ENCODE results near the gene LYPD8. TPM values are rescaled to one million over a fixed set of nuclear protein-coding genes. Genes with fewer than 3 reads are reported as not detected.

The LYPD8 gene
- total RNA-seq, 1 experiment from 2014 or later, result not detected

DNA sequence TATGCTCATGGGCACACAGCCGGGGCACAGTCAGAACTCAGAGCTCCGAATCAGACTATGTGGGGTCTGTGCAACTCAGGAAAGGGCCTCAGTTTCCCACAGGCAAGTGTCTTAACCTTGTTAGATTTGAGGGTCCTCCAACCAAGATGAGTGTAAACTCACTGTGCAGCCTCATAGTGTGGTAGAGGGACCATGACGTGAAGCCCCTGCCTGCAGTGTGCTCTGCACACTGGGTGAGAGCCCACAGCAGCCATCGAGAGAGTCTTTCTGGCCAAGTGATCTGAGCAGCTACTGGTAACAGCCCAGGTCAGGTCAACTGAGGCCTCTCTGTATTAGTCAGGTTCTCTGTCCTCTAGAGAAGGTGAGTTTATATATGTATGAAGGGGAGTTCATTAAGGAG is 592 bp upstream of the LYPD8 start:
- no peaks in the 10 kb centered on the region for H3F3A ChIP-seq (ENCODE audit: low read length, unreplicated experiment)
- H3K4me3 ChIP-seq (ENCODE audit: low read length), result no peak overlapping the region
- H3K27me3 ChIP-seq (ENCODE audit: low read length), result no peaks in the 10 kb centered on the region
- POLR2A ChIA-PET (ENCODE audit: unreplicated experiment), result no interaction called here
- H3K27ac ChIP-seq (ENCODE audit: low read length), result no peak overlapping the region
- H3K36me3 ChIP-seq (ENCODE audit: low read depth, low read length), result no peaks in the 10 kb centered on the region
- H3K4me2 ChIP-seq (ENCODE audit: low read length), result no peak overlapping the region
- peaks cover 4% of the 10 kb centered on the region; the same call in 1 of the 2 replicates for H3K9me3 ChIP-seq (ENCODE audit: low read length)
- ATAC-seq, result no peak
- CTCF ChIA-PET, result no interaction called here
- no TSS peak for BruUV-seq (replicated peaks)
- H4K20me1 ChIP-seq (ENCODE audit: low read length), result no peaks in the 10 kb centered on the region
- H3K9ac ChIP-seq (ENCODE audit: low read length), result no peak overlapping the region
- no peaks in the 10 kb centered on the region for H3K4me1 ChIP-seq (ENCODE audit: insufficient read depth, low read length)
- intact Hi-C loops (cut with micrococcal nuclease), result no loop called here
- no peak for TF ChIP-seq EZH2 (IDR thresholded peaks at IDR 0.05; ENCODE audit: low read length, unreplicated experiment)
- TF ChIP-seq, protein P1, sequence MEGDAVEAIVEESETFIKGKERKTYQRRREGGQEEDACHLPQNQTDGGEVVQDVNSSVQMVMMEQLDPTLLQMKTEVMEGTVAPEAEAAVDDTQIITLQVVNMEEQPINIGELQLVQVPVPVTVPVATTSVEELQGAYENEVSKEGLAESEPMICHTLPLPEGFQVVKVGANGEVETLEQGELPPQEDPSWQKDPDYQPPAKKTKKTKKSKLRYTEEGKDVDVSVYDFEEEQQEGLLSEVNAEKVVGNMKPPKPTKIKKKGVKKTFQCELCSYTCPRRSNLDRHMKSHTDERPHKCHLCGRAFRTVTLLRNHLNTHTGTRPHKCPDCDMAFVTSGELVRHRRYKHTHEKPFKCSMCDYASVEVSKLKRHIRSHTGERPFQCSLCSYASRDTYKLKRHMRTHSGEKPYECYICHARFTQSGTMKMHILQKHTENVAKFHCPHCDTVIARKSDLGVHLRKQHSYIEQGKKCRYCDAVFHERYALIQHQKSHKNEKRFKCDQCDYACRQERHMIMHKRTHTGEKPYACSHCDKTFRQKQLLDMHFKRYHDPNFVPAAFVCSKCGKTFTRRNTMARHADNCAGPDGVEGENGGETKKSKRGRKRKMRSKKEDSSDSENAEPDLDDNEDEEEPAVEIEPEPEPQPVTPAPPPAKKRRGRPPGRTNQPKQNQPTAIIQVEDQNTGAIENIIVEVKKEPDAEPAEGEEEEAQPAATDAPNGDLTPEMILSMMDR (conservative IDR thresholded peaks at IDR 0.05; ENCODE audit: low read depth, low read length), result no peak
- no peak for TF ChIP-seq EZH2phosphoT487 (IDR thresholded peaks at IDR 0.05; ENCODE audit: borderline replicate concordance, low read length)
- H3K79me2 ChIP-seq (ENCODE audit: low read length), result no peaks in the 10 kb centered on the region
- no peak for DNase-seq
- H3K9me2 ChIP-seq (replicated peaks; ENCODE audit: low read length), result no peaks in the 10 kb centered on the region
- H2AFZ ChIP-seq (ENCODE audit: low read length), result no peak overlapping the region

DNA sequence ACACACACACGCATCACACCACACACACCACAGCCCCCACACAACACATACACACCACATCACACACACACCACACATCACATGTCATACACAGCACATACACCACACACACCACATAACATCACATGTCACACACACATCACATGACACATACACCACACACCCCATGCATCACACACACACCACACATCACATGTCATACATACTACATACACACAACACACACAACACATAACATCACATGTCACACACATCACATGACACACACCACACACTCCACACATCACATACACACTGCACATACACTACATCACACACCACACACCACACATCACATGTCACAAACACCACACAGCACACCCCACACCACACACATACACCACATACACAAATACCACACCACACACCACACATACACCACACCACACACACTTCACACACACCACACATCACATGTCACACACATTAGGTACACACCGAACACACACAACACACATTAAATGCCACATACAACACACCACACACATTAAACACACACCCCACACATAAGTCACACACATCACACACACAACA is 1.8 kb downstream of the LYPD8 start:
- TF ChIP-seq, protein P1 (conservative IDR thresholded peaks at IDR 0.05; ENCODE audit: low read depth, low read length), result no peak
- TF ChIP-seq EZH2phosphoT487 (IDR thresholded peaks at IDR 0.05; ENCODE audit: borderline replicate concordance, low read length), result no peak
- no peak for TF ChIP-seq EZH2 (IDR thresholded peaks at IDR 0.05; ENCODE audit: low read length, unreplicated experiment)
- Histone ChIP-seq H3K27ac (ENCODE audit: low read length) (no peak overlapping the region), H2AFZ (ENCODE audit: low read length) (no peak overlapping the region), H3F3A (ENCODE audit: low read length, unreplicated experiment) (no peaks in the 10 kb centered on the region), H3K4me2 (ENCODE audit: low read length) (no peak overlapping the region), H4K20me1 (ENCODE audit: low read length) (no peaks in the 10 kb centered on the region), H3K9ac (ENCODE audit: low read length) (no peak overlapping the region), H3K36me3 (ENCODE audit: low read depth, low read length) (no peaks in the 10 kb centered on the region), H3K9me3 (ENCODE audit: low read length) (peaks cover 4% of the 10 kb centered on the region; the same call in 1 of the 2 replicates), H3K4me1 (ENCODE audit: insufficient read depth, low read length) (no peaks in the 10 kb centered on the region), H3K27me3 (ENCODE audit: low read length) (no peaks in the 10 kb centered on the region), H3K4me3 (ENCODE audit: low read length) (no peak overlapping the region), H3K79me2 (ENCODE audit: low read length) (no peaks in the 10 kb centered on the region), H3K9me2 (replicated peaks; ENCODE audit: low read length) (no peaks in the 10 kb centered on the region)
- ATAC-seq, result no peak
- no TSS peak for BruUV-seq (replicated peaks)
- intact Hi-C loops (cut with micrococcal nuclease), result no loop called here
- no peak for DNase-seq
- ChIA-PET CTCF (no interaction called here), POLR2A (ENCODE audit: unreplicated experiment) (no interaction called here)

- Histone ChIP-seq H3K27me3 (ENCODE audit: low read length) (no peaks in the 10 kb centered on the region), H3K4me1 (ENCODE audit: insufficient read depth, low read length) (no peaks in the 10 kb centered on the region), H3K9me2 (replicated peaks; ENCODE audit: low read length) (no peaks in the 10 kb centered on the region), H4K20me1 (ENCODE audit: low read length) (no peaks in the 10 kb centered on the region), H3K9ac (ENCODE audit: low read length) (no peak overlapping the region), H3K9me3 (ENCODE audit: low read length) (peaks cover 4% of the 10 kb centered on the region; the same call in 1 of the 2 replicates), H2AFZ (ENCODE audit: low read length) (no peak overlapping the region), H3K27ac (ENCODE audit: low read length) (no peak overlapping the region), H3F3A (ENCODE audit: low read length, unreplicated experiment) (no peaks in the 10 kb centered on the region), H3K4me3 (ENCODE audit: low read length) (no peak overlapping the region), H3K4me2 (ENCODE audit: low read length) (no peak overlapping the region), H3K36me3 (ENCODE audit: low read depth, low read length) (no peaks in the 10 kb centered on the region), H3K79me2 (ENCODE audit: low read length) (no peaks in the 10 kb centered on the region)
- no peak for ATAC-seq
- intact Hi-C loops (cut with micrococcal nuclease), result no loop called here
- BruUV-seq (replicated peaks), result no TSS peak
- DNase-seq, result no peak
- POLR2A ChIA-PET (ENCODE audit: unreplicated experiment), result no interaction called here
- CTCF ChIA-PET, result no interaction called here
- no peak for TF ChIP-seq EZH2phosphoT487 (IDR thresholded peaks at IDR 0.05; ENCODE audit: borderline replicate concordance, low read length)
- TF ChIP-seq, protein P1 (conservative IDR thresholded peaks at IDR 0.05; ENCODE audit: low read depth, low read length), result no peak
- TF ChIP-seq EZH2 (IDR thresholded peaks at IDR 0.05; ENCODE audit: low read length, unreplicated experiment), result no peak
Measured at GRCh38 chr1:248753029-248753594, 2.4 kb downstream of the LYPD8 start.

All from PC-3 (cell line).